ENCODE data around the gene CERK. TPM values are rescaled to one million over a fixed set of nuclear protein-coding genes. Genes with fewer than 3 reads are reported as not detected.

CERK gene
- total and polyA plus RNA-seq, 4 experiments from 2014 or later, result 91.2 to 164 (median 136) TPM

- ChIA-PET POLR2A (ENCODE audit: partially characterized antibody) (no interaction called here), CTCF (ENCODE audit: partially characterized antibody) (no interaction called here)
- no peak overlapping the region for H3K4me3 ChIP-seq (ENCODE audit: low read length in 2 of 2)
- H3K36me3 Mint-ChIP-seq, result peaks cover 0 to 14% of the 10 kb centered on the region in 2 donors
- peaks cover 14 to 18% (median 17%) of the 10 kb centered on the region in 4 donors for H3K4me1 Mint-ChIP-seq
- H3K27me3 Mint-ChIP-seq, result no peaks in the 10 kb centered on the region
- no peaks in the 10 kb centered on the region for H3K9me3 ChIP-seq (ENCODE audit: control insufficient read depth in 1 of 2, low read length in 2 of 2)
- no peak overlapping the region for H3K4me3 Mint-ChIP-seq
- H3K27me3 ChIP-seq (ENCODE audit: insufficient read depth, low read length), result no peaks in the 10 kb centered on the region
- no peak overlapping the region for H3K27ac ChIP-seq (ENCODE audit: low read depth, low read length)
- H3K9me3 Mint-ChIP-seq, result peaks cover 0 to 2% (median 0%) of the 10 kb centered on the region in 8 donors
- intact Hi-C loops (cut with micrococcal nuclease), result no loop called here
- no peak overlapping the region for H3K27ac Mint-ChIP-seq
- H3K36me3 ChIP-seq (ENCODE audit: insufficient read depth, low read length), result no peaks in the 10 kb centered on the region
- H3K4me1 ChIP-seq (ENCODE audit: insufficient read depth, low read length), result peaks cover 18% of the 10 kb centered on the region
- no peak for DNase-seq
These were observed 72.8 kb downstream of the CERK start for GRCh38 chr22:46665151-46665695.

GRCh38 chr22:46664301-46664855 lies 73.7 kb downstream of the CERK start:
- H3K4me3 Mint-ChIP-seq, result no peak overlapping the region
- Histone ChIP-seq H3K27me3 (ENCODE audit: insufficient read depth, low read length) (no peaks in the 10 kb centered on the region), H3K36me3 (ENCODE audit: insufficient read depth, low read length) (no peaks in the 10 kb centered on the region), H3K9me3 (ENCODE audit: control insufficient read depth in 1 of 2, low read length in 2 of 2) (no peaks in the 10 kb centered on the region), H3K4me1 (ENCODE audit: insufficient read depth, low read length) (peaks cover 27% of the 10 kb centered on the region), H3K4me3 (ENCODE audit: low read length in 2 of 2) (no peak overlapping the region), H3K27ac (ENCODE audit: low read depth, low read length) (no peak overlapping the region)
- H3K36me3 Mint-ChIP-seq, result peaks cover 0 to 11% of the 10 kb centered on the region in 2 donors
- H3K27ac Mint-ChIP-seq, result peak overlapping the region in 1 of 7 donors; percentile 18
- POLR2A ChIA-PET (ENCODE audit: partially characterized antibody), result no interaction called here
- DNase-seq, result no peak
- no peaks in the 10 kb centered on the region for H3K27me3 Mint-ChIP-seq
- CTCF ChIA-PET (ENCODE audit: partially characterized antibody), result no interaction called here
- peaks cover 0 to 2% (median 0%) of the 10 kb centered on the region in 8 donors for H3K9me3 Mint-ChIP-seq
- H3K4me1 Mint-ChIP-seq, result peaks cover 18 to 24% (median 22%) of the 10 kb centered on the region in 4 donors
- intact Hi-C loops (cut with micrococcal nuclease), result no loop called here

GRCh38 chr22:46663436-46664100 lies 74.5 kb downstream of the CERK start:
- H3K9me3 Mint-ChIP-seq, result peaks cover 0 to 2% (median 0%) of the 10 kb centered on the region in 8 donors
- peaks cover 0 to 7% of the 10 kb centered on the region in 2 donors for H3K36me3 Mint-ChIP-seq
- H3K4me3 Mint-ChIP-seq, result no peak overlapping the region
- Histone ChIP-seq H3K27me3 (ENCODE audit: insufficient read depth, low read length) (no peaks in the 10 kb centered on the region), H3K9me3 (ENCODE audit: control insufficient read depth in 1 of 2, low read length in 2 of 2) (no peaks in the 10 kb centered on the region), H3K36me3 (ENCODE audit: insufficient read depth, low read length) (no peaks in the 10 kb centered on the region), H3K4me3 (ENCODE audit: low read length in 2 of 2) (no peak overlapping the region), H3K27ac (ENCODE audit: low read depth, low read length) (no peak overlapping the region), H3K4me1 (ENCODE audit: insufficient read depth, low read length) (peaks cover 28% of the 10 kb centered on the region)
- H3K27ac Mint-ChIP-seq, result peak overlapping the region in 2 of 7 donors; percentile 42 to 79
- intact Hi-C loops (cut with micrococcal nuclease), result no loop called here
- CTCF ChIA-PET (ENCODE audit: partially characterized antibody), result no interaction called here
- POLR2A ChIA-PET (ENCODE audit: partially characterized antibody), result no interaction called here
- no peaks in the 10 kb centered on the region for H3K27me3 Mint-ChIP-seq
- DNase-seq, result no peak
- peaks cover 18 to 31% (median 22%) of the 10 kb centered on the region in 4 donors for H3K4me1 Mint-ChIP-seq

GRCh38 chr22:46663001-46663400 lies 75.1 kb downstream of the CERK start:
- H3K27ac ChIP-seq (ENCODE audit: low read depth, low read length), result no peak overlapping the region
- peaks cover 28% of the 10 kb centered on the region for H3K4me1 ChIP-seq (ENCODE audit: insufficient read depth, low read length)
- Mint-ChIP-seq H3K27me3 (no peaks in the 10 kb centered on the region), H3K27ac (peak overlapping the region in 1 of 7 donors; percentile 79), H3K36me3 (peaks cover 0 to 7% of the 10 kb centered on the region in 2 donors), H3K9me3 (peaks cover 0 to 2% (median 0%) of the 10 kb centered on the region in 8 donors), H3K4me1 (peaks cover 18 to 31% (median 22%) of the 10 kb centered on the region in 4 donors), H3K4me3 (no peak overlapping the region)
- no peak for DNase-seq
- H3K9me3 ChIP-seq (ENCODE audit: control insufficient read depth in 1 of 2, low read length in 2 of 2), result no peaks in the 10 kb centered on the region
- ChIA-PET POLR2A (ENCODE audit: partially characterized antibody) (no interaction called here), CTCF (ENCODE audit: partially characterized antibody) (no interaction called here)
- no peak overlapping the region for H3K4me3 ChIP-seq (ENCODE audit: low read length in 2 of 2)
- no peaks in the 10 kb centered on the region for H3K27me3 ChIP-seq (ENCODE audit: insufficient read depth, low read length)
- intact Hi-C loops (cut with micrococcal nuclease), result no loop called here
- H3K36me3 ChIP-seq (ENCODE audit: insufficient read depth, low read length), result no peaks in the 10 kb centered on the region

GRCh38 chr22:46662226-46662625 lies 75.8 kb downstream of the CERK start:
- Histone ChIP-seq H3K9me3 (ENCODE audit: control insufficient read depth in 1 of 2, low read length in 2 of 2) (no peaks in the 10 kb centered on the region), H3K4me3 (ENCODE audit: low read length in 2 of 2) (no peak overlapping the region), H3K27me3 (ENCODE audit: insufficient read depth, low read length) (no peaks in the 10 kb centered on the region), H3K36me3 (ENCODE audit: insufficient read depth, low read length) (no peaks in the 10 kb centered on the region), H3K4me1 (ENCODE audit: insufficient read depth, low read length) (peaks cover 28% of the 10 kb centered on the region), H3K27ac (ENCODE audit: low read depth, low read length) (no peak overlapping the region)
- no peak for DNase-seq
- ChIA-PET POLR2A (ENCODE audit: partially characterized antibody) (no interaction called here), CTCF (ENCODE audit: partially characterized antibody) (no interaction called here)
- Mint-ChIP-seq H3K27ac (peak overlapping the region in 2 of 7 donors; percentile 71 to 83), H3K36me3 (peaks cover 0 to 7% of the 10 kb centered on the region in 2 donors), H3K4me1 (peaks cover 18 to 31% (median 22%) of the 10 kb centered on the region in 4 donors), H3K9me3 (peaks cover 0 to 2% (median 0%) of the 10 kb centered on the region in 8 donors), H3K4me3 (no peak overlapping the region), H3K27me3 (no peaks in the 10 kb centered on the region)
- intact Hi-C loops (cut with micrococcal nuclease), result no loop called here

- Histone ChIP-seq H3K4me1 (ENCODE audit: insufficient read depth, low read length) (peaks cover 28% of the 10 kb centered on the region), H3K27ac (ENCODE audit: low read depth, low read length) (peak overlapping the region; percentile 8), H3K27me3 (ENCODE audit: insufficient read depth, low read length) (no peaks in the 10 kb centered on the region), H3K36me3 (ENCODE audit: insufficient read depth, low read length) (no peaks in the 10 kb centered on the region), H3K4me3 (ENCODE audit: low read length in 2 of 2) (peak overlapping the region in 1 of 2 donors; percentile 35), H3K9me3 (ENCODE audit: control insufficient read depth in 1 of 2, low read length in 2 of 2) (no peaks in the 10 kb centered on the region)
- H3K9me3 Mint-ChIP-seq, result peaks cover 0 to 2% (median 0%) of the 10 kb centered on the region in 8 donors
- CTCF ChIA-PET (ENCODE audit: partially characterized antibody), result no interaction called here
- intact Hi-C loops (cut with micrococcal nuclease), result no loop called here
- peaks cover 0 to 7% of the 10 kb centered on the region in 2 donors for H3K36me3 Mint-ChIP-seq
- POLR2A ChIA-PET (ENCODE audit: partially characterized antibody), result interaction anchor here (1.0 kb wide), 1 partner anchor 13 kb away, joined by 3 read pairs; no protein-coding TSS in a partner anchor
- H3K27ac Mint-ChIP-seq, result peak overlapping the region; percentile 71 to 91 (median 79)
- H3K4me1 Mint-ChIP-seq, result peaks cover 20 to 31% (median 22%) of the 10 kb centered on the region in 4 donors
- H3K27me3 Mint-ChIP-seq, result no peaks in the 10 kb centered on the region
- DNase-seq, result peak; percentile 43 to 88 (median 58)
- peak overlapping the region; percentile 0 to 81 (median 64) for H3K4me3 Mint-ChIP-seq
These were observed 76.7 kb downstream of the CERK start for GRCh38 chr22:46661221-46661851.

Data from CD4-positive, alpha-beta memory T cell (primary cell).